Ishikawa (cell line): ENCODE measurements around the gene RAP1GAP2.

Source experiments
- CEBPB ChIP-seq: IDR thresholded peaks from 2 replicates; pipeline ENCODE4 v1.6.1; 2012
- CREB1 ChIP-seq: IDR thresholded peaks from 2 replicates; pipeline ENCODE4 v1.6.1; 2012; ENCODE audit warnings: low read depth
- EGR1 ChIP-seq: IDR thresholded peaks from 2 replicates; pipeline ENCODE4 v1.6.1; 2012
- EP300 ChIP-seq: IDR thresholded peaks from 2 replicates; pipeline ENCODE4 v1.6.1; 2012; ENCODE audit warnings: borderline replicate concordance
- FOXM1 ChIP-seq: IDR thresholded peaks from 2 replicates; pipeline ENCODE4 v1.6.1; 2012; ENCODE audit warnings: low read depth, borderline replicate concordance
- MAX ChIP-seq: IDR thresholded peaks from 2 replicates; pipeline ENCODE4 v1.6.1; 2012
- RAD21 ChIP-seq: IDR thresholded peaks from 2 replicates; pipeline ENCODE4 v1.6.1; 2012; ENCODE audit warnings: low read depth
- REST ChIP-seq: IDR thresholded peaks from 2 replicates; pipeline ENCODE4 v1.6.1; 2012; ENCODE audit warnings: low read depth, mild to moderate bottlenecking
- TAF1 ChIP-seq: IDR thresholded peaks from 2 replicates; pipeline ENCODE4 v1.6.1; 2012; ENCODE audit warnings: low read depth, mild to moderate bottlenecking
- TEAD4 ChIP-seq: IDR thresholded peaks from 2 replicates; pipeline ENCODE4 v1.6.1; 2012
- YY1 ChIP-seq: IDR thresholded peaks from 2 replicates; pipeline ENCODE4 v1.6.1; 2012; ENCODE audit warnings: low read depth

GRCh38 chr17:3009411-3009920 is 213.2 kb downstream of the RAP1GAP2 start:
- no peak for TF ChIP-seq MAX
- TF ChIP-seq CREB1, result no peak
- no peak for TF ChIP-seq EP300
- no peak for TF ChIP-seq TEAD4
- TF ChIP-seq CEBPB, result no peak
- no peak for TF ChIP-seq TAF1
- TF ChIP-seq EGR1, result no peak
- no peak for TF ChIP-seq REST
- no peak for TF ChIP-seq FOXM1
- TF ChIP-seq YY1, result no peak
- no peak for TF ChIP-seq RAD21
